K562 (cell line): ENCODE data around the gene SPINT1. TPM values are rescaled to one million over a fixed set of nuclear protein-coding genes. Genes with fewer than 3 reads are reported as not detected.

ENCODE experiments used
- BCOR ChIP-seq: fragments of 450-650 bp; IDR thresholded peaks from 2 replicates; pipeline ENCODE4 v1.6.1; 2016
- FOXK2 ChIP-seq, 2 experiments: fragments of 450-650 bp; IDR thresholded peaks in 1 of 2; conservative IDR thresholded peaks in 1 of 2; 2 replicates each; pipeline ENCODE4 v1.6.1; 2016; ENCODE audit warnings: low read depth in 2 of 2, mild to moderate bottlenecking in 1 of 2
- GABPA ChIP-seq: fragments of 200-800 bp; sonication (Bioruptor generic); conservative IDR thresholded peaks from 2 replicates; pipeline ENCODE4 v1.6.1; 2016; ENCODE audit warnings: low read depth, missing genetic modification characterization, missing compliant biosample characterization
- MCM5 ChIP-seq: fragments of 450-650 bp; IDR thresholded peaks from 2 replicates; pipeline ENCODE4 v1.6.1; 2016; ENCODE audit warnings: low read depth
- RBBP5 ChIP-seq: fragments of 200-600 bp; sonication (generic); IDR thresholded peaks from 2 replicates; pipeline ENCODE4 v1.6.1; 2012; ENCODE audit warnings: borderline replicate concordance, mild to moderate bottlenecking, low read length, control low read depth, inconsistent platforms; ENCODE audit not compliant: insufficient read depth, poor library complexity, severe bottlenecking
- TBP ChIP-seq: optimal IDR thresholded peaks from 2 replicates; pipeline ENCODE3; 2011; ENCODE audit warnings: low read depth, low read length, improper control_type of control experiment
- TRIM24 ChIP-seq, 2 experiments: fragments of 450-650 bp; IDR thresholded peaks; 2 replicates each; pipeline ENCODE4 v1.6.1; 2016
- ZNF384 ChIP-seq: IDR thresholded peaks from 2 replicates; pipeline ENCODE4 v1.6.1; 2012; ENCODE audit warnings: low read depth, low read length, improper control_type of control experiment
- polyA plus RNA-seq, 8 experiments: library from polyadenylated mRNA; depleted of rRNA in 4 of 8; stranded (reverse) in 5 of 8; unstranded in 3 of 8; fragments of >200 nt; fragmentation: Nextera tagmentation in 2 of 8; fragmentation: Illumina TruSeq in 1 of 8; extraction: Ambion mirVana in 2 of 8; extraction: Trizol in 1 of 8; gene quantifications; 2 replicates each; pipeline versions ENCODE4 v1.2.1 to v1.2.3, GENCODE V29; 2011 to 2014; ENCODE audit warnings: inconsistent platforms in 1 of 8, missing spikeins in 1 of 8
- total RNA-seq, 7 experiments: library from RNA; depleted of rRNA in 6 of 7; stranded (reverse); fragments of >200 nt in 6 of 7; fragmentation: Illumina TruSeq in 2 of 7; extraction: Trizol in 2 of 7; gene quantifications; 2 replicates each; pipeline versions ENCODE4 v1.2.1 to v1.2.3, GENCODE V29; 2011 to 2021; ENCODE audit warnings: low replicate concordance in 1 of 7
- TF ChIP-seq, protein P1 (sequence below), 2 experiments: fragments of 450-650 bp; formaldehyde crosslinking in 1 of 2; IDR thresholded peaks; 2 replicates each; pipeline versions ENCODE4 v1.4.0 to v1.6.1; 2014 to 2020; ENCODE audit warnings: mild to moderate bottlenecking in 2 of 2, borderline replicate concordance in 1 of 2, low read depth in 1 of 2
- TF ChIP-seq, protein P2 (sequence below): fragments of 450-650 bp; IDR thresholded peaks from 2 replicates; pipeline ENCODE4 v1.6.1; 2016
- TF ChIP-seq, protein P3 (sequence below): fragments of 450-650 bp; formaldehyde crosslinking; IDR thresholded peaks from 2 replicates; pipeline ENCODE4 v1.4.0; 2022; ENCODE audit warnings: missing genetic modification characterization
- TF ChIP-seq, protein P4 (sequence below): IDR thresholded peaks from 2 replicates; pipeline ENCODE4 v1.6.1; 2016; ENCODE audit warnings: missing genetic modification characterization, missing compliant biosample characterization
- TF ChIP-seq, protein P5 (sequence below): fragments of 450-650 bp; IDR thresholded peaks from 2 replicates; pipeline ENCODE4 v1.6.1; 2016; ENCODE audit warnings: missing biosample characterization, missing genetic modification characterization

SPINT1 gene
- total and polyA plus RNA-seq, 9 of the 15 experiments (the other 6 are each of a cell fraction or from before 2014, with no cell fraction given): 0.78 to 4.5 (median 1.5) TPM

DNA sequence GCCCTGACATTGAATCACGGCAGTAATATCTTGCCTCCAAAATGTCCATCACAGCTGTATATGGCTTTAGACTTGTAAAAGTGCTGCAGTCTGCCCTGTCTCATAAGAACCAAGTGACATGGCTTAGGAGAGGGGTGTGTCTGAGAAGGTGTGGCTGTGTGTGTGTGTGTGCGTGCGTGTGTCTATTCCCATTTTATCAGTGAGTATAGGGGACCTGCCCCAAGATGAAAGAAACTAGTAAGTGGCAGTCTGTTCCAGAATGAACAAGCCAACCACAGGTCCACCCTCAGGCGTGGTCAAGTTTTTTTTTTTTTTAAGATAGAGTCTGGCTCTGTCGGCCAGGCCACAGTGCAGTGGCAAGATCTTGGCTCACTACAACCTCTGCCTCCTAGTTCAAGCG lies 35.8 kb downstream of the SPINT1 start (continued):
- TF ChIP-seq, protein P1, sequence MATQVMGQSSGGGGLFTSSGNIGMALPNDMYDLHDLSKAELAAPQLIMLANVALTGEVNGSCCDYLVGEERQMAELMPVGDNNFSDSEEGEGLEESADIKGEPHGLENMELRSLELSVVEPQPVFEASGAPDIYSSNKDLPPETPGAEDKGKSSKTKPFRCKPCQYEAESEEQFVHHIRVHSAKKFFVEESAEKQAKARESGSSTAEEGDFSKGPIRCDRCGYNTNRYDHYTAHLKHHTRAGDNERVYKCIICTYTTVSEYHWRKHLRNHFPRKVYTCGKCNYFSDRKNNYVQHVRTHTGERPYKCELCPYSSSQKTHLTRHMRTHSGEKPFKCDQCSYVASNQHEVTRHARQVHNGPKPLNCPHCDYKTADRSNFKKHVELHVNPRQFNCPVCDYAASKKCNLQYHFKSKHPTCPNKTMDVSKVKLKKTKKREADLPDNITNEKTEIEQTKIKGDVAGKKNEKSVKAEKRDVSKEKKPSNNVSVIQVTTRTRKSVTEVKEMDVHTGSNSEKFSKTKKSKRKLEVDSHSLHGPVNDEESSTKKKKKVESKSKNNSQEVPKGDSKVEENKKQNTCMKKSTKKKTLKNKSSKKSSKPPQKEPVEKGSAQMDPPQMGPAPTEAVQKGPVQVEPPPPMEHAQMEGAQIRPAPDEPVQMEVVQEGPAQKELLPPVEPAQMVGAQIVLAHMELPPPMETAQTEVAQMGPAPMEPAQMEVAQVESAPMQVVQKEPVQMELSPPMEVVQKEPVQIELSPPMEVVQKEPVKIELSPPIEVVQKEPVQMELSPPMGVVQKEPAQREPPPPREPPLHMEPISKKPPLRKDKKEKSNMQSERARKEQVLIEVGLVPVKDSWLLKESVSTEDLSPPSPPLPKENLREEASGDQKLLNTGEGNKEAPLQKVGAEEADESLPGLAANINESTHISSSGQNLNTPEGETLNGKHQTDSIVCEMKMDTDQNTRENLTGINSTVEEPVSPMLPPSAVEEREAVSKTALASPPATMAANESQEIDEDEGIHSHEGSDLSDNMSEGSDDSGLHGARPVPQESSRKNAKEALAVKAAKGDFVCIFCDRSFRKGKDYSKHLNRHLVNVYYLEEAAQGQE (IDR thresholded peaks at IDR 0.05; ENCODE audit: borderline replicate concordance): peak; percentile 96
- TF ChIP-seq, protein P1 (CRISPR knock-in tag; IDR thresholded peaks at IDR 0.05; ENCODE audit: low read depth): no peak
- TF ChIP-seq, protein P2, sequence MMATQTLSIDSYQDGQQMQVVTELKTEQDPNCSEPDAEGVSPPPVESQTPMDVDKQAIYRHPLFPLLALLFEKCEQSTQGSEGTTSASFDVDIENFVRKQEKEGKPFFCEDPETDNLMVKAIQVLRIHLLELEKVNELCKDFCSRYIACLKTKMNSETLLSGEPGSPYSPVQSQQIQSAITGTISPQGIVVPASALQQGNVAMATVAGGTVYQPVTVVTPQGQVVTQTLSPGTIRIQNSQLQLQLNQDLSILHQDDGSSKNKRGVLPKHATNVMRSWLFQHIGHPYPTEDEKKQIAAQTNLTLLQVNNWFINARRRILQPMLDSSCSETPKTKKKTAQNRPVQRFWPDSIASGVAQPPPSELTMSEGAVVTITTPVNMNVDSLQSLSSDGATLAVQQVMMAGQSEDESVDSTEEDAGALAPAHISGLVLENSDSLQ: 0 out of 2 replicates have a peak, but pooled peaks have one; percentile 7
- TF ChIP-seq TRIM24 (IDR thresholded peaks at IDR 0.05): peak in 1 of 2 experiments; percentile 41; a peak in 1 of 4 replicates
- peak; percentile 54; the same call in 1 of the 2 replicates for TF ChIP-seq BCOR
- peak; percentile 88 for TF ChIP-seq ZNF384
- no peak for TF ChIP-seq MCM5
- TF ChIP-seq, protein P3, sequence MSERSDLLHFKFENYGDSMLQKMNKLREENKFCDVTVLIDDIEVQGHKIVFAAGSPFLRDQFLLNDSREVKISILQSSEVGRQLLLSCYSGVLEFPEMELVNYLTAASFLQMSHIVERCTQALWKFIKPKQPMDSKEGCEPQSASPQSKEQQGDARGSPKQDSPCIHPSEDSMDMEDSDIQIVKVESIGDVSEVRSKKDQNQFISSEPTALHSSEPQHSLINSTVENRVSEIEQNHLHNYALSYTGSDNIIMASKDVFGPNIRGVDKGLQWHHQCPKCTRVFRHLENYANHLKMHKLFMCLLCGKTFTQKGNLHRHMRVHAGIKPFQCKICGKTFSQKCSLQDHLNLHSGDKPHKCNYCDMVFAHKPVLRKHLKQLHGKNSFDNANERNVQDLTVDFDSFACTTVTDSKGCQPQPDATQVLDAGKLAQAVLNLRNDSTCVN (CRISPR knock-in tag): no peak
- TF ChIP-seq TBP: no peak
- TF ChIP-seq, protein P4, sequence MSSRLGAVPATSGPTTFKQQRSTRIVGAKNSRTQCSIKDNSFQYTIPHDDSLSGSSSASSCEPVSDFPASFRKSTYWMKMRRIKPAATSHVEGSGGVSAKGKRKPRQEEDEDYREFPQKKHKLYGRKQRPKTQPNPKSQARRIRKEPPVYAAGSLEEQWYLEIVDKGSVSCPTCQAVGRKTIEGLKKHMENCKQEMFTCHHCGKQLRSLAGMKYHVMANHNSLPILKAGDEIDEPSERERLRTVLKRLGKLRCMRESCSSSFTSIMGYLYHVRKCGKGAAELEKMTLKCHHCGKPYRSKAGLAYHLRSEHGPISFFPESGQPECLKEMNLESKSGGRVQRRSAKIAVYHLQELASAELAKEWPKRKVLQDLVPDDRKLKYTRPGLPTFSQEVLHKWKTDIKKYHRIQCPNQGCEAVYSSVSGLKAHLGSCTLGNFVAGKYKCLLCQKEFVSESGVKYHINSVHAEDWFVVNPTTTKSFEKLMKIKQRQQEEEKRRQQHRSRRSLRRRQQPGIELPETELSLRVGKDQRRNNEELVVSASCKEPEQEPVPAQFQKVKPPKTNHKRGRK (tag): no peak
- no peak for TF ChIP-seq RBBP5
- TF ChIP-seq, protein P5, sequence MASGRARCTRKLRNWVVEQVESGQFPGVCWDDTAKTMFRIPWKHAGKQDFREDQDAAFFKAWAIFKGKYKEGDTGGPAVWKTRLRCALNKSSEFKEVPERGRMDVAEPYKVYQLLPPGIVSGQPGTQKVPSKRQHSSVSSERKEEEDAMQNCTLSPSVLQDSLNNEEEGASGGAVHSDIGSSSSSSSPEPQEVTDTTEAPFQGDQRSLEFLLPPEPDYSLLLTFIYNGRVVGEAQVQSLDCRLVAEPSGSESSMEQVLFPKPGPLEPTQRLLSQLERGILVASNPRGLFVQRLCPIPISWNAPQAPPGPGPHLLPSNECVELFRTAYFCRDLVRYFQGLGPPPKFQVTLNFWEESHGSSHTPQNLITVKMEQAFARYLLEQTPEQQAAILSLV (tag): no peak
- no peak for TF ChIP-seq GABPA (tag)
- 0 out of 4 replicates have a peak, but pooled peaks have one; percentile 34 to 50 for TF ChIP-seq FOXK2 (conservative IDR thresholded peaks at IDR 0.05 in 1 of 2, IDR thresholded peaks at IDR 0.05 in 1 of 2; ENCODE audit: low read depth in 2 of 2)
